ENCODE results near the gene LMO1.

DNA sequence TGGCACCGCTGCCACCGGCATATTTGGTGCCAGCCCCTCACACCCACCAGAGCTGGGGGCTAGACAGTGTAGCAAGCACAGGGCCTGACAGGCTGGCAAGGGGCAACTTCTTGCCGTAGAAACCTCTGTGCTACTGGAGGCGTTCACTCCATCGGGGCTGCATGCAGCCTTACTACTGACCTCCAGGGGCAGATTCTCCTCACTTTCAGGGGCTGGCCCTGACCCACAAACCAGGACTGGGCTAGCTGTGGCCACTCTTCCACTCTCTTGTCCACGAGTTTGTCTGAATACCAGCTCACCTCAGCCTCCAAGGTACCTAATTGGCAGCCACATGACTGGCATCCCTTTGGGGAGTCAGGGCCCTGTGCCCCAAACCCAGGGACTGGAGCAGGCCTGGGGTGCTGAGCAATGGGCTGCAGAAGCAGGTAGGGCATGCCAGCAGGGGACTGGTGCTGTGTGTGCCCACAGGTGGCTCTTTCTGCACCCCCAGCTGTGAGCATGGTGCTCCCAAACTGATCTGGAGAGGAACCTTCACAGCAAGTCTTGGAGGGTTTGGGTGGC is 2.1 kb upstream of the LMO1 start:
- TF ChIP-seq RUNX1 (IDR thresholded peaks at IDR 0.05; ENCODE audit: low read depth) = no peak
- TF ChIP-seq, protein P1, sequence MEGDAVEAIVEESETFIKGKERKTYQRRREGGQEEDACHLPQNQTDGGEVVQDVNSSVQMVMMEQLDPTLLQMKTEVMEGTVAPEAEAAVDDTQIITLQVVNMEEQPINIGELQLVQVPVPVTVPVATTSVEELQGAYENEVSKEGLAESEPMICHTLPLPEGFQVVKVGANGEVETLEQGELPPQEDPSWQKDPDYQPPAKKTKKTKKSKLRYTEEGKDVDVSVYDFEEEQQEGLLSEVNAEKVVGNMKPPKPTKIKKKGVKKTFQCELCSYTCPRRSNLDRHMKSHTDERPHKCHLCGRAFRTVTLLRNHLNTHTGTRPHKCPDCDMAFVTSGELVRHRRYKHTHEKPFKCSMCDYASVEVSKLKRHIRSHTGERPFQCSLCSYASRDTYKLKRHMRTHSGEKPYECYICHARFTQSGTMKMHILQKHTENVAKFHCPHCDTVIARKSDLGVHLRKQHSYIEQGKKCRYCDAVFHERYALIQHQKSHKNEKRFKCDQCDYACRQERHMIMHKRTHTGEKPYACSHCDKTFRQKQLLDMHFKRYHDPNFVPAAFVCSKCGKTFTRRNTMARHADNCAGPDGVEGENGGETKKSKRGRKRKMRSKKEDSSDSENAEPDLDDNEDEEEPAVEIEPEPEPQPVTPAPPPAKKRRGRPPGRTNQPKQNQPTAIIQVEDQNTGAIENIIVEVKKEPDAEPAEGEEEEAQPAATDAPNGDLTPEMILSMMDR (IDR thresholded peaks at IDR 0.05 in 2 of 3, conservative IDR thresholded peaks at IDR 0.05 in 1 of 3; ENCODE audit: insufficient read depth in 2 of 3, low read depth in 1 of 3, low read length in 3 of 3) = no peak; a peak in 1 of 6 replicates
- TF ChIP-seq RFX5 (IDR thresholded peaks at IDR 0.05; ENCODE audit: low read depth, low read length) = no peak
- TF ChIP-seq SMARCA4 (IDR thresholded peaks at IDR 0.05) = no peak
- TF ChIP-seq ZNF766 (CRISPR knock-in tag; conservative IDR thresholded peaks at IDR 0.05) = no peak
- no peak for TF ChIP-seq KDM1A (IDR thresholded peaks at IDR 0.05)
- TF ChIP-seq ZNF551 (CRISPR knock-in tag; IDR thresholded peaks at IDR 0.05) = no peak
- TF ChIP-seq MXI1 (IDR thresholded peaks at IDR 0.05; ENCODE audit: low read depth, low read length) = no peak
- TF ChIP-seq SAFB (IDR thresholded peaks at IDR 0.05; ENCODE audit: borderline replicate concordance, low read depth, low read length) = no peak
